Sigmoid colon (tissue), 7 donors: ENCODE measurements around the gene RPL36AL. TPM values are rescaled to one million over a fixed set of nuclear protein-coding genes. Genes with fewer than 3 reads are reported as not detected.

ENCODE experiments used
- DNase-seq: peaks from one replicate; pipeline ENCODE4 v3.0.0-alpha.2; 2019
- H3K27ac ChIP-seq, 4 donors: fragments of 200-600 bp; sonication (generic); one replicate each; pipeline ENCODE4 v1.5.1; 2016 to 2019; ENCODE audit warnings: mild to moderate bottlenecking in 1 of 4
- H3K27me3 ChIP-seq, 3 donors: fragments of 200-600 bp; sonication (generic); one replicate each; pipeline ENCODE4 v1.5.1; 2019; ENCODE audit warnings: mild to moderate bottlenecking in 1 of 3
- H3K36me3 ChIP-seq, 4 donors: fragments of 200-600 bp; sonication (generic); one replicate each; pipeline ENCODE4 v1.5.1; 2016 to 2019
- H3K4me1 ChIP-seq, 4 donors: fragments of 200-600 bp; sonication (generic); one replicate each; pipeline ENCODE4 v1.5.1; 2017 to 2019
- H3K4me3 ChIP-seq, 4 donors: fragments of 200-600 bp; sonication (generic); one replicate each; pipeline ENCODE4 v1.5.1; 2017 to 2019; ENCODE audit warnings: mild to moderate bottlenecking in 2 of 4, moderate library complexity in 1 of 4
- H3K9me3 ChIP-seq, 4 donors: fragments of 200-600 bp in 3 of 4; sonication (generic) in 3 of 4; one replicate each; pipeline versions ENCODE4 v1.5.1 to v1.6.1; 2013 to 2019
- CTCF ChIP-seq, 4 experiments: fragments of 450-650 bp in 3 of 4; fragments of 200-600 bp in 1 of 4; IDR thresholded peaks; one replicate each; pipeline ENCODE4 v1.5.1; 2016 to 2019; ENCODE audit warnings: antibody characterized with exemption in 4 of 4, mild to moderate bottlenecking in 3 of 4, moderate library complexity in 2 of 4
- EP300 ChIP-seq, 4 donors: sonication (generic); formaldehyde crosslinking; IDR thresholded peaks; one replicate each; pipeline ENCODE4 v1.6.1; 2017; ENCODE audit warnings: antibody characterized with exemption in 4 of 4
- POLR2A ChIP-seq, 2 donors: fragments of 450-650 bp; IDR thresholded peaks; one replicate each; pipeline ENCODE4 v1.6.1; 2016; ENCODE audit warnings: antibody characterized with exemption in 2 of 2, mild to moderate bottlenecking in 2 of 2, moderate library complexity in 2 of 2
- POLR2AphosphoS5 ChIP-seq, 4 donors: sonication (generic); formaldehyde crosslinking; IDR thresholded peaks; one replicate each; pipeline ENCODE4 v1.6.1; 2017; ENCODE audit warnings: antibody characterized with exemption in 4 of 4
- WGBS, 2 donors: extraction: QIAGEN DNeasy Blood & Tissue Kit; methylation state at CpG; one replicate each; pipeline ENCODE4 v1.1.7; 2013; 5-methylcytosine and 5-hydroxymethylcytosine counted together
- intact Hi-C: fragments of 100-400 bp; cut with DNase I; formaldehyde crosslinking; loops from one replicate; pipeline ENCODE4 v1.15.1; 2023
- polyA plus RNA-seq, 3 donors: library from polyadenylated mRNA; stranded (reverse); fragments of 200-250 nt; gene quantifications; one replicate each; pipeline ENCODE4 v1.2.3, GENCODE V29; 2013
- total RNA-seq, 4 donors: library from RNA; depleted of rRNA; stranded (reverse); fragments of >200 nt; gene quantifications; one replicate each; pipeline ENCODE4 v1.1.0, GENCODE V29; 2016
- donor health status: healthy with polysubstance abuse.
- donor health status: Bipolar disorder and iron deficiency.
- donor health status: healthy.

Gene RPL36AL
- total and polyA plus RNA-seq, 7 donors: 183 to 799 (median 446) TPM

GRCh38 chr14:49623941-49624839, 3.8 kb upstream of the RPL36AL start:
- Histone ChIP-seq H3K4me1 (peaks cover 0 to 38% (median 32%) of the 10 kb centered on the region in 4 donors), H3K9me3 (no peaks in the 10 kb centered on the region), H3K36me3 (peaks cover 0 to 16% (median 0%) of the 10 kb centered on the region in 4 donors), H3K4me3 (no peak overlapping the region), H3K27ac (no peak overlapping the region), H3K27me3 (no peaks in the 10 kb centered on the region)
- 15 to 60% methylated on average over 6 of the region's 6 CpGs for WGBS, 2 donors
- intact Hi-C loops: loop anchor here (5.0 kb wide), 1 partner anchor 37 kb away; the partner anchor contains the start of gene RPS29
- no peak for TF ChIP-seq POLR2AphosphoS5 (IDR thresholded peaks at IDR 0.05)
- TF ChIP-seq EP300 (IDR thresholded peaks at IDR 0.05): no peak
- no peak for TF ChIP-seq CTCF (IDR thresholded peaks at IDR 0.05)
- TF ChIP-seq POLR2A (IDR thresholded peaks at IDR 0.05): no peak
- DNase-seq: no peak

DNA sequence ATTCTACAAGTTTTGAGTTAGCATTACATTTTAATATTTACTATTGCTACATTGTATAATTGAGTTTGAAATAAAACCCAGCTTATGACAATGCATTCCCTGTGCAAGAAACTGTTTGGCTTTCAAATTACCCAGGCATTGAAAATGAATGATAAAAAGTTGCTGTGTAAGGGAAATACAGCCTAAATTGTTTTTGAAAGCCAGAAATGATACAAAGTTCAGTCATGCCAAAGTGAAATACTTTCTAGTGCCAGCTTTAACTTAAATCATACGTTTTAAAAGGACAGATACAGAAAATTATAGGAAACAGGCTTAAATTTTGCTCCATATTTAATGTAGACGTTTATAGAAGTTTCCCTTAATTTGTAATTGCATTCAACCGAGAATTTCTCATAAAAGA, 3.0 kb upstream of the RPL36AL start:
- no peak overlapping the region for H3K27ac ChIP-seq
- DNase-seq: no peak
- H3K4me1 ChIP-seq: peaks cover 0 to 44% (median 35%) of the 10 kb centered on the region in 4 donors
- H3K36me3 ChIP-seq: peaks cover 0 to 21% (median 0%) of the 10 kb centered on the region in 4 donors
- H3K4me3 ChIP-seq: no peak overlapping the region
- intact Hi-C loops: loop anchor here (5.0 kb wide), 1 partner anchor 36 kb away; the partner anchor contains the start of gene RPS29
- TF ChIP-seq POLR2A (IDR thresholded peaks at IDR 0.05) (no peak), EP300 (IDR thresholded peaks at IDR 0.05) (no peak), CTCF (IDR thresholded peaks at IDR 0.05) (no peak), POLR2AphosphoS5 (IDR thresholded peaks at IDR 0.05) (no peak)
- no peaks in the 10 kb centered on the region for H3K9me3 ChIP-seq
- no peaks in the 10 kb centered on the region for H3K27me3 ChIP-seq
- 16 to 52% methylated on average over 3 of the region's 3 CpGs for WGBS, 2 donors

DNA sequence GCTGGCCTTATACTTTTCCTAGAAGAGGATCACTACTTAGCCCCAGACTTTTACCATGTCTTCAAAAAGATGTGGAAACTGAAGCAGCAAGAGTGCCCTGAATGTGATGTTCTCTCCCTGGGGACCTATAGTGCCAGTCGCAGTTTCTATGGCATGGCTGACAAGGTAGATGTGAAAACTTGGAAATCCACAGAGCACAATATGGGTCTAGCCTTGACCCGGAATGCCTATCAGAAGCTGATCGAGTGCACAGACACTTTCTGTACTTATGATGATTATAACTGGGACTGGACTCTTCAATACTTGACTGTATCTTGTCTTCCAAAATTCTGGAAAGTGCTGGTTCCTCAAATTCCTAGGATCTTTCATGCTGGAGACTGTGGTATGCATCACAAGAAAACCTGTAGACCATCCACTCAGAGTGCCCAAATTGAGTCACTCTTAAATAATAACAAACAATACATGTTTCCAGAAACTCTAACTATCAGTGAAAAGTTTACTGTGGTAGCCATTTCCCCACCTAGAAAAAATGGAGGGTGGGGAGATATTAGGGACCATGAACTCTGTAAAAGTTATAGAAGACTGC, 1.7 kb upstream of the RPL36AL start:
- no peak overlapping the region for H3K27ac ChIP-seq
- no peaks in the 10 kb centered on the region for H3K27me3 ChIP-seq

More for the DNA sequence above, 1.7 kb upstream of the RPL36AL start:
- WGBS, 2 donors: 22 to 54% methylated on average over 3 of the region's 3 CpGs
- no peak for DNase-seq
- H3K36me3 ChIP-seq: peaks cover 0 to 26% (median 3%) of the 10 kb centered on the region in 4 donors
- H3K4me1 ChIP-seq: peaks cover 0 to 44% (median 35%) of the 10 kb centered on the region in 4 donors
- TF ChIP-seq CTCF (IDR thresholded peaks at IDR 0.05) (no peak), POLR2A (IDR thresholded peaks at IDR 0.05) (no peak), POLR2AphosphoS5 (IDR thresholded peaks at IDR 0.05) (no peak), EP300 (IDR thresholded peaks at IDR 0.05) (no peak)
- H3K4me3 ChIP-seq: peak overlapping the region; percentile 73 to 95 (median 82)
- intact Hi-C loops: loop anchor here (5.0 kb wide), 1 partner anchor 35 kb away; the partner anchor contains the start of gene RPS29
- no peaks in the 10 kb centered on the region for H3K9me3 ChIP-seq
